PFSK-1 (cell line): ENCODE measurements around the gene C10orf143.

ENCODE experiments used
- FOXP2 ChIP-seq: optimal IDR thresholded peaks from 2 replicates; pipeline ENCODE3; 2011; ENCODE audit warnings: borderline replicate concordance, control low read depth, inconsistent platforms; ENCODE audit not compliant: insufficient read depth; ENCODE audit errors: extremely low read length, extremely low read depth
- POLR2AphosphoS5 ChIP-seq: IDR thresholded peaks from 2 replicates; pipeline ENCODE4 v1.6.1; 2012; ENCODE audit warnings: low read depth, mild to moderate bottlenecking, control low read depth, low read length, moderate library complexity
- REST ChIP-seq, 2 experiments: IDR thresholded peaks; 2 replicates each; pipeline versions ENCODE4 v1.6.1 to v1.8.0; 2011 to 2012; ENCODE audit warnings: low read depth in 2 of 2, low read length in 2 of 2, control low read depth in 1 of 2, inconsistent platforms in 1 of 2, mild to moderate bottlenecking in 1 of 2, moderate library complexity in 1 of 2; ENCODE audit not compliant: insufficient read depth in 1 of 2
- SIN3A ChIP-seq: IDR thresholded peaks from 2 replicates; pipeline ENCODE4 v1.6.1; 2012; ENCODE audit warnings: mild to moderate bottlenecking, low read length, moderate library complexity, borderline replicate concordance; ENCODE audit not compliant: insufficient read depth
- TAF1 ChIP-seq: IDR thresholded peaks from 2 replicates; pipeline ENCODE4 v1.6.1; 2012; ENCODE audit warnings: low read length, control low read depth, borderline replicate concordance; ENCODE audit not compliant: insufficient read depth

Gene C10orf143

DNA sequence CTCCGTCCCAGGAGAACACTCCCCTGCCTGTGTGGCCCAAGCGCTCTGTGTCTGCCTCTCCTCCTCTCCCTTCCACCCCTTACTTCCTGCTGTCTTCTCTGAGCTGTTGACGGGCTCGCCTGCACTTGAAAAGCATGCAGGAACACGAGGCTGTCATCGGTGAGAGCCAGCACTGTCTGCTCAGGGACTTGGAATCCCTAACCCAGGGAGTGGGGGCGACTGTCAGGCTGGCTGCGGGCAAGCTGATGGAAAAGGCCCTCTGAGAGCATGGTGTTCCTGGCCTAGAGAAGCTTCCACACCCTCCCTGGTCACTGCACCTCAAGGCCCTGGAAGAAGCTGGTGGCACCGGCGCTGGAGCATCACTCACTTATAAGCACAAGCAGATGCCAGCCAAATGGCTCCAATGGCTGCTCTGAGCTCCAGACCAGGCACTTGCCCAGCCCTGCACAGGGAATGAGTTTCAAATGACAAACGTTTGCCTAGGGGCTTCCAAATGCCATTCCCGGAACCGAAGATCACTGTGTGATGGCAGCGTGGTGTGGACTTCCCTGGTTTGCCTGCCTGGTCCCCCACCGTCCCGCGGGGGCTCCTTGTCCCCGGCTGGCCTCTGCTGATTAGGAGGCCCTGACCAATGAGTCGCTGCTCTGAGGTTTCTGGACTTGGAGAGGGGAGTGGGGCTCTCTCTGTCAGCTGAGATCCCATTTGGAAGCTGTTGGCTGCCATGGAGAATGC lies 89.8 kb downstream of the C10orf143 start:
- TF ChIP-seq FOXP2 (no peak), POLR2AphosphoS5 (no peak), REST (IDR thresholded peaks at IDR 0.05; ENCODE audit: insufficient read depth in 1 of 2, low read depth in 2 of 2, low read length in 2 of 2) (no peak), TAF1 (no peak)

DNA sequence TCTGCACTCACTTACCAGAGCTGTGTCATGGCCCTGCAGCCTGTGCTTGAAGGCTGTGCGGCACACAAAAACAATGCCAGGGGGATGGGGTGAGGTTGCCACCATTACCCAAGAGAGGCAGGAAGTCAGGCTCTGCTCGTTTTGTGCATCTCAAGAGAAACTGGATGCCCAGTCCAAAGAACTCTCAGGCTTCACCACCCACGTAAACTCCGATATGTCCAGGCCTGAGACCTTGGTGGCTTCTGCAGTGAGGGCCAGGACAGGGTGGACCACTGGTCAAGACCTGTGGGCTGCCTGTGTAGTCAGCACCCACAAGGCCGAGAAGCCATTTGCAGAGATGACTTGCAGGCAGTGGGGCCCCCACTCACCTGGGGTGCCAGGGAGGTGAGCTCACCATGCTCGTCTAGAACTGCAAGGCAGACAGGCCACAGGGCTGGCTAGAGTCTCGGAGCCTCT lies 91.9 kb downstream of the C10orf143 start:
- TF ChIP-seq FOXP2 (no peak), TAF1 (no peak), REST (IDR thresholded peaks at IDR 0.05; ENCODE audit: insufficient read depth in 1 of 2, low read depth in 2 of 2, low read length in 2 of 2) (no peak), SIN3A (no peak), POLR2AphosphoS5 (no peak)

DNA sequence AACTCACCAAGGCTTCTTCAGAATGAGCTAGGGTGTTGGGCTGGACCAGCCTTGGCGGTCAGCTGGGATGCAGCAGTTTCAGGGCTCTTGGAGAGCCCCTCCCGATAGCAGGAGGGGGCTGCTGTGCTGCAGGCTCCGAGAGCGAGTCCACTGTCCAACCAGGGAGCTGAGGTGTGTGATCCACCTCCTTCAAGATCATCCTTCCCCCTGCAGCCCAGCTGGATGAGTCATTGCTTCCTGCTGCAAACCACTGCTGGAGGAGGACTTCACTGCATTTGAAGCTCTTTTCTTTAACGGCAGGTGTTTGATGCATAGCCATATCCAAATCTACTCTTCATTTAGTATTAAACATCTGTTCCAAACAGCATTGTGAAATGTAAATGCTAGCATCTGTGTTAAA lies 92.4 kb downstream of the C10orf143 start:
- TF ChIP-seq FOXP2 (no peak), POLR2AphosphoS5 (no peak), SIN3A (no peak), REST (IDR thresholded peaks at IDR 0.05; ENCODE audit: insufficient read depth in 1 of 2, low read depth in 2 of 2, low read length in 2 of 2) (no peak), TAF1 (no peak)

DNA sequence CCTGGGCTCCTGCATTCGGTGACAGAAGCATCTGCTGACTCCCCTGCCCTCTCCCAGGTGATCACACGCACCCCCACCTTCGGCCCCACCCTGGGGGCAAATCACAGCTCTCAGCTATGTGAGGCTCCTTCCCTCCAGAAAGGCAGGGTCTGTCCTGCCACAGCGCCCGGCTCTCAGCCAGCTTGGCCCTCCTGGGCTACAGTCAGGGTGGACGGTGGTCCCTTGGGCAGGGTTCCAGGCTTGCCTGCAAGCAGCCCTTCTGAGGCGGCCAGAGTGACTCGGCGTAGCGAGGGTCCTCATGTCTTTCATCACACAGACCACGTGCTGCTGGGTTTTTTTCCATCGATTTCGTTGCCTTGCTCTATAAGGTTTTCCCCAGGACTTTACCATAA lies 93.0 kb downstream of the C10orf143 start:
- TF ChIP-seq TAF1 (no peak), FOXP2 (no peak), SIN3A (no peak), POLR2AphosphoS5 (no peak), REST (IDR thresholded peaks at IDR 0.05; ENCODE audit: insufficient read depth in 1 of 2, low read depth in 2 of 2, low read length in 2 of 2) (no peak)
